Vagina (tissue), 2 donors: ENCODE data around the gene MTMR3. TPM values are rescaled to one million over a fixed set of nuclear protein-coding genes. Genes with fewer than 3 reads are reported as not detected.
A peak's percentile ranks its signal among the peaks of the same experiment; 100 is the strongest.

ENCODE experiments used
- DNase-seq, 2 donors: peaks; one replicate each; pipeline ENCODE4 v3.0.0-alpha.2; 2017; ENCODE audit errors: extremely low spot score in 2 of 2
- H3K27ac ChIP-seq: fragments of 200-600 bp; sonication (generic); one replicate; pipeline ENCODE4 v1.5.1; 2019
- H3K27me3 ChIP-seq: fragments of 200-600 bp; sonication (generic); one replicate; pipeline ENCODE4 v1.5.1; 2019
- H3K36me3 ChIP-seq, 2 donors: fragments of 200-600 bp; sonication (generic); one replicate each; pipeline ENCODE4 v1.5.1; 2017 to 2019
- H3K4me1 ChIP-seq: fragments of 200-600 bp; sonication (generic); one replicate; pipeline ENCODE4 v1.5.1; 2019
- H3K4me3 ChIP-seq, 2 donors: fragments of 200-600 bp; sonication (generic); 1 replicate in 1 of 2; 2 replicates in 1 of 2; pipeline ENCODE4 v1.5.1; 2016 to 2019
- H3K9me3 ChIP-seq: fragments of 200-600 bp; sonication (generic); one replicate; pipeline ENCODE4 v1.5.1; 2019
- CTCF ChIP-seq, 3 experiments: fragments of 450-650 bp in 2 of 3; fragments of 200-600 bp in 1 of 3; sonication (generic) in 1 of 3; IDR thresholded peaks; one replicate each; pipeline ENCODE4 v1.5.1; 2017 to 2019; ENCODE audit warnings: antibody characterized with exemption in 3 of 3, mild to moderate bottlenecking in 2 of 3, moderate library complexity in 2 of 3
- POLR2A ChIP-seq, 2 donors: fragments of 450-650 bp; IDR thresholded peaks; one replicate each; pipeline ENCODE4 v1.6.1; 2017; ENCODE audit warnings: antibody characterized with exemption in 2 of 2, mild to moderate bottlenecking in 2 of 2, moderate library complexity in 2 of 2
- POLR2AphosphoS5 ChIP-seq, 2 donors: sonication (generic); formaldehyde crosslinking; IDR thresholded peaks; one replicate each; pipeline ENCODE4 v1.9.0; 2017; ENCODE audit warnings: antibody characterized with exemption in 2 of 2, mild to moderate bottlenecking in 2 of 2, low read depth in 1 of 2; ENCODE audit not compliant: insufficient read depth in 1 of 2
- intact Hi-C: fragments of 100-400 bp; cut with DNase I; formaldehyde crosslinking; loops from one replicate; pipeline ENCODE4 v1.15.1; 2023
- total RNA-seq: library from RNA; depleted of rRNA; stranded (reverse); fragments of >200 nt; gene quantifications from one replicate; pipeline ENCODE4 v1.2.3, GENCODE V29; 2016

The MTMR3 gene
- total RNA-seq, 1 donor from 2014 or later: 66.8 TPM

- no peaks in the 10 kb centered on the region for H3K9me3 ChIP-seq
- no peak overlapping the region for H3K4me3 ChIP-seq
- TF ChIP-seq POLR2AphosphoS5 (IDR thresholded peaks at IDR 0.05; ENCODE audit: insufficient read depth in 1 of 2, low read depth in 1 of 2): peak in 1 of 2 donors; percentile 58
- TF ChIP-seq CTCF (IDR thresholded peaks at IDR 0.05): no peak
- intact Hi-C loops: no loop called here
- H3K4me1 ChIP-seq: peaks cover 71% of the 10 kb centered on the region
- no peak for DNase-seq
- peak overlapping the region; percentile 37 for H3K27ac ChIP-seq
- no peaks in the 10 kb centered on the region for H3K27me3 ChIP-seq
- no peaks in the 10 kb centered on the region for H3K36me3 ChIP-seq
These were observed 31.2 kb downstream of the MTMR3 start for GRCh38 chr22:29914165-29914564.

- peaks cover 78% of the 10 kb centered on the region for H3K4me1 ChIP-seq
- no peak overlapping the region for H3K4me3 ChIP-seq
- no peak for DNase-seq
- no peaks in the 10 kb centered on the region for H3K9me3 ChIP-seq
- no peaks in the 10 kb centered on the region for H3K27me3 ChIP-seq
- TF ChIP-seq POLR2A (IDR thresholded peaks at IDR 0.05) (no peak), CTCF (IDR thresholded peaks at IDR 0.05) (no peak), POLR2AphosphoS5 (IDR thresholded peaks at IDR 0.05; ENCODE audit: insufficient read depth in 1 of 2, low read depth in 1 of 2) (no peak)
- no peak overlapping the region for H3K27ac ChIP-seq
- intact Hi-C loops: no loop called here
- H3K36me3 ChIP-seq: no peaks in the 10 kb centered on the region
These were observed 32.1 kb downstream of the MTMR3 start for GRCh38 chr22:29914991-29915533.

GRCh38 chr22:29916007-29916544 is 33.1 kb downstream of the MTMR3 start:
- TF ChIP-seq POLR2AphosphoS5 (IDR thresholded peaks at IDR 0.05; ENCODE audit: insufficient read depth in 1 of 2, low read depth in 1 of 2) (no peak), CTCF (IDR thresholded peaks at IDR 0.05) (no peak), POLR2A (IDR thresholded peaks at IDR 0.05) (no peak)
- Histone ChIP-seq H3K9me3 (no peaks in the 10 kb centered on the region), H3K4me3 (no peak overlapping the region), H3K36me3 (no peaks in the 10 kb centered on the region), H3K27ac (no peak overlapping the region), H3K4me1 (peaks cover 81% of the 10 kb centered on the region), H3K27me3 (no peaks in the 10 kb centered on the region)
- DNase-seq: no peak
- intact Hi-C loops: no loop called here

GRCh38 chr22:29917052-29917902 is 34.3 kb downstream of the MTMR3 start:
- no peak for DNase-seq
- H3K27ac ChIP-seq: no peak overlapping the region
- no peaks in the 10 kb centered on the region for H3K9me3 ChIP-seq
- TF ChIP-seq POLR2A (IDR thresholded peaks at IDR 0.05) (no peak), POLR2AphosphoS5 (IDR thresholded peaks at IDR 0.05; ENCODE audit: insufficient read depth in 1 of 2, low read depth in 1 of 2) (no peak), CTCF (IDR thresholded peaks at IDR 0.05) (no peak)
- H3K36me3 ChIP-seq: no peaks in the 10 kb centered on the region
- no peaks in the 10 kb centered on the region for H3K27me3 ChIP-seq
- H3K4me3 ChIP-seq: no peak overlapping the region
- peaks cover 78% of the 10 kb centered on the region for H3K4me1 ChIP-seq
- intact Hi-C loops: no loop called here

GRCh38 chr22:29925402-29925801 is 42.4 kb downstream of the MTMR3 start:
- H3K27me3 ChIP-seq: no peaks in the 10 kb centered on the region
- TF ChIP-seq POLR2A (IDR thresholded peaks at IDR 0.05) (no peak), POLR2AphosphoS5 (IDR thresholded peaks at IDR 0.05; ENCODE audit: insufficient read depth in 1 of 2, low read depth in 1 of 2) (no peak), CTCF (IDR thresholded peaks at IDR 0.05) (no peak)
- intact Hi-C loops: no loop called here
- no peaks in the 10 kb centered on the region for H3K9me3 ChIP-seq
- H3K4me3 ChIP-seq: no peak overlapping the region
- H3K4me1 ChIP-seq: peaks cover 11% of the 10 kb centered on the region
- no peak overlapping the region for H3K27ac ChIP-seq
- no peak for DNase-seq
- no peaks in the 10 kb centered on the region for H3K36me3 ChIP-seq
